HG03432 (cell line): ENCODE data around the gene EXOC3L4.
A peak's percentile ranks its signal among the peaks of the same experiment; 100 is the strongest.
"Not testable (repeated sequence)": the region's sequence is repeated elsewhere in the genome, so short reads cannot be mapped to it uniquely, and the experiment has no call there.

Source experiments
- ATAC-seq: cut with Tn5 transposase; IDR thresholded peaks from one replicate; pipeline ENCODE4 v1.9.1; 2021; ENCODE audit warnings: mild to moderate bottlenecking, moderate library complexity; ENCODE audit not compliant: unreplicated experiment

Gene EXOC3L4

DNA sequence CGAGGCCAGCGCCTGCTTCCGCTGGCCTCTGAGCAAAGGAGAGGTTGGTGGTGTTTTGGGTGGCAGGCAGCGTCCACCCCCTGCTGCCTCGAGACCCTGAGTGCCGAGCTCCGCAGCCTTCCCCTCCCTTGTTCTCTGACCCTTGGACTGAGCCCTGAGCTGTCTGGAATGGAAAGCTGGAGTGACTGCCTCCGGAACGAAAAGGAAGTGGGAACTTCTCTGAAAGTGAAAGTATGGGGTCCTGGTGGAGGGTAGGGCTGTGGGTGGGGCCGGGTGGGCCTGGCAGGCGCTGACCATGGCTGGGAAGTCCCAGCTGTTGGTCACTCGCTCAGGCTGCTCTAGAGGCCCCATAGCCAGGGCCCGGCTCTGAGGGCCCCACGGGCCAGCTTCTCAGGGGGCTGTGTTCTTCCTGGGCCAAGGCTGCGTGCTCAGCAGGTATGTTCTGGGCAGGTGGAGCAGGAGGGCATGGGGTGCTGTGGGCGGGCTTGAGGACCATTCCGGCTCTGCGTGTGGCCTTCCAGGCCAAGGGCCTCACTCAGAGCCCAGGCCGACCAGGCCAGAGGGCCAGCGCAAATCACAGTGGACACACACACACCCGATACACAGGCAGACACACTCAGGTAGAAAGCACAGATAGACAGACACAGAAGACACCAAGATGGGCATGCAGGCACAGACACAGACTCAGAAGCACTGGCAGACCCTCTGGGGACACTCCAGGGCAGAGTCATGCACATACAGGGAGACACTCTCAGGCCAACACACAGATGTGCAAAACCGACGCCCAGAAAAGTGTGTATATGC, at the start of gene EXOC3L4:
Gene EXOC3L4 (plus strand): TSS at position 320 of the 804 bp plus-strand sequence. CDS start 5,495 bp downstream, outside the sequence.
- ATAC-seq = no peak

DNA sequence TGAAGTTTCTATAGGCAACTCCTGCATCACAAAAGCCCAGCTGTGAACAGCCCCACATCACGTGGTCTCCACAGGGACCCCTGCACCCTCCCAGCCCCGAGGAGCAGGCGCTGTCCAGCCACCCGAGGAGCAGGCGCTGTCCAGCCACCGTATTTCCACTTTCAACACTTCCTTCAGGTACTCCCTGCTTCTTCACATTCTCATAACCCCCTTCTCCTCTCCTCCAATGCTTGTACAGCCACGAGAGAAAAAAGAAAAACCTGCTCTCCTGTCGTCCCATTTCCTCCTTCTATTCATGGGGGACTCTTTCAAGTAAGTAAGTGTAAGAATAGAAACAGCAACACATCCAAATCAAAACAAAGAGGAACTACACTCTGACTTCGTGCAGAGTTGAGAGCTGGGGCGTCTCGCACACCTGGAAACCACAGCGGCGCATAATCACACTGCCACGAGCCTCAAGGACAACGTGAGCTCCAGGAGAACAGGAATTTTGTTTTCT, 49.1 kb upstream of the EXOC3L4 start:
- ATAC-seq = no peak

DNA sequence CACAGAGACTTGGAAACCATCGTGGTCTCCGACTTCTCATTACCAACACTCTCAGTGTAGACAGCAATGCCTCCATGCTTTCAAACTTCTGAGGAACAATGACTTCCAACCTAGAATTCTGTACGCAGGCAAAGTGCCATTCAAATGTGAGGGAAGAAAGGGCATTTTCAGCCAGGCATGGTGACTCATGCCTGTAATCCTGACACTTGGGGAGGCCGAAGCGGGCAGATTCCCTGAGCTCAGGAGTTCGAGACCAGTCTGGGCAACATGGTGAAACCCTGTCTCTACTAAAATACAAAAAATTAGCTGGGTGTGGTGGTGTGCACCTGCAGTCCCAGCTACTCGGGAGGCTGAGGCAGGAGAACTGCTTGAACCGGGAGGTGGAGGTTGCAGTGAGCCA, 47.1 kb upstream of the EXOC3L4 start:
- ATAC-seq = not testable (repeated sequence)

DNA sequence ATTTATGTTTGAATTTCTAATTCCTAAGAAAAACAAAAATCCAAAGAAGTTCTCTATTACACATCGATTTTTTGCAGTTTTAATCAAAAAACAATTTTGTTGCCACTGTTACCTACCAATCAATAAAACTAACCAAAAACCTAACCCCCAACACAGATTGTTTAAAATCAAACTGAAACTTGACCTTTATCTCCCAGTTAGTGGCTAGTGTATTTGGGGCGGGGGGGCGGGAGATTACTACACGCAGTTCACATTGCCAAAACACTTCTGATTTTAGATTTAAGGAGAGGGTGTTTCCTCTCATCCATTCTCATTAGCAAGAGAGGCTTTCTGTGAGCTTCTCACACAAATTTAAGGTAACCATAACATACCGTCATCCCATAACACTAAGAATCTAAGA, 43.6 kb upstream of the EXOC3L4 start:
- no peak for ATAC-seq

DNA sequence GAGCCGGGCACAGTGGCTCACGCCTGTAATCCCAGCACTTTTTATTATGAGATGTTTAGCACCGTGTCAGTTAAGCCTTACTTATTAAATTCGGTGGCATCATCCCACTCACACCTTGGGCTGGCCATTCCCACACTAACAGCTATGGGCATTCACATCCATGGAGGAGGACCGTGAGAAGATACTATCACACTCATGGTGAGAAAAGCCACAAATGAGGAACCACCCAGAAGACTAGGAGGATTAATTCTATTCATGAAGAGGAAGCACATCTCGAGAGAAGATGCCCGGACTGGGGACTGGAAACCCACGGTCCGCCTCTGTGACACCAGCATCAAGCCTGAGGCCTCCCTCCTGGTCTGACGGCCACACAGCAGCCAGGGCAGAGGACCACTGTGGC, 42.1 kb upstream of the EXOC3L4 start:
- no peak for ATAC-seq

DNA sequence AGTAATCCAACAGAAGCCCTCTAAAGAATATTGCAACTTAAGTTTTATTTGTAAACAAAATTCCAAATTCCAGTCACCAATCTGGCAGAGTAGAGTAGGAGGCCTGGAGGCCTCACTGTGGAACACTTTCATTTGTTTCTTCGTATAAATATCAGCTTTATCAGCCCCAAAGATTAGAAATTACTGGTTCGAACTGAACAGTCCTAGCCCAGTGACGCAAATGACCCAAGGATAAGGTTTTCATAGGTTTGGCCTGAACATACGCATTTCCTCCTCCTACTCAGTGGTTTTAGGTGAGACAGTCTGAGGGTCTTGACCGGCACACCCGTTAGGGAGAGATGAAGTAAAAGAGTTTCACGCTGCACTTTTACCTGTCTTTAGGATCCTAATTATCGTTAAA, 38.8 kb upstream of the EXOC3L4 start:
- no peak for ATAC-seq

DNA sequence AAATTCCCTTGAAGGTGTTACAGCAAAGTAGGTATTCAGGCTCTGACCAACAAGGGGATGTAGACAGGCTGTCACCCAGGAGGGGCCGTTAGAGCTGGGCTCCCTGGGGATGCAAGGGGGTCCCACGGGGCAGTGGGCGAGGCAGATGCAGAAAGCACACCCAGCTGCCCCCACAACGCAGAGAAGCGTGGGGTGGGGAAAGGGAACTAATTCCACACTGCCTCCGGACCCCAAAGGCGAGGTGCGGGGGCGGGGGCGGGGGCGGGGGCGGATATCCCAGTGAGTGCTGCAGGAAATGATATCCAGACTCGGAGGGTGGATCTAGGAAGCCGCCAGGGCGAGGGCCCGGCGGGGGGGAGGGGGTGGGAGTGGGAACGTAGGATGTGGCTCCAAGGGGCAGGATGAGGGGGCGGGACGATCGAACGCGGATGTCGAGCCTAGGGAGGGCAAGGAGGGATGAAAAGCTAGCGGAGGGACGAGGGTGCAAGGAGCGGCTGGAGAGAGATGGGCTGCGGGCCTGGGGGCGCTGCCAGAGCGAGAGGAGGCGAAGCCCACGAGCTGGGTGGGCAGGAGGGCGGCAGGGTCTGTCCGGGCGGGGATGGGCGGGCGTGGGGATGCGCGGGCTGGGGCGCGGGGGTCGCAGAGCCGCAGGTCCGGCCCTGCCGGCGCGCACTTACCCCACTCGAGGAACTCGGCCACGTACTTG, 38.0 kb upstream of the EXOC3L4 start:
- no peak for ATAC-seq

DNA sequence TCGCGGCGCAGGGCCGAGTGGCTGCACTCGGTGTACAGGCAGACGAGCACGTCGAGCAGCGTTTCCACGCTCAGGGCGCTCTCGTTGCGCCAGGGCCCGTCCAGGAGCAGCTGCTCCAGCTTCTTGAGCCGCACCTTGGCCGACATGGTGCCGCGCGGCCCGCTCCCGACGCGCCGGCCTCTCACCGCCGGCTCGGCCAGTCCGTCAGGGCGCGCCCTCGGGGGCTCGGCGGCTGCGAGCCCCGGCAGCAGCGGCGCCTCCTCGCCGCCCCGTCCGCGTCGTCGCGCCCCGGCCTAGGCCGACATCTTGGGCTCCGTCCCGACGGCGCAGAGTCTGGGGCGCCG, 37.5 kb upstream of the EXOC3L4 start:
- no peak for ATAC-seq

DNA sequence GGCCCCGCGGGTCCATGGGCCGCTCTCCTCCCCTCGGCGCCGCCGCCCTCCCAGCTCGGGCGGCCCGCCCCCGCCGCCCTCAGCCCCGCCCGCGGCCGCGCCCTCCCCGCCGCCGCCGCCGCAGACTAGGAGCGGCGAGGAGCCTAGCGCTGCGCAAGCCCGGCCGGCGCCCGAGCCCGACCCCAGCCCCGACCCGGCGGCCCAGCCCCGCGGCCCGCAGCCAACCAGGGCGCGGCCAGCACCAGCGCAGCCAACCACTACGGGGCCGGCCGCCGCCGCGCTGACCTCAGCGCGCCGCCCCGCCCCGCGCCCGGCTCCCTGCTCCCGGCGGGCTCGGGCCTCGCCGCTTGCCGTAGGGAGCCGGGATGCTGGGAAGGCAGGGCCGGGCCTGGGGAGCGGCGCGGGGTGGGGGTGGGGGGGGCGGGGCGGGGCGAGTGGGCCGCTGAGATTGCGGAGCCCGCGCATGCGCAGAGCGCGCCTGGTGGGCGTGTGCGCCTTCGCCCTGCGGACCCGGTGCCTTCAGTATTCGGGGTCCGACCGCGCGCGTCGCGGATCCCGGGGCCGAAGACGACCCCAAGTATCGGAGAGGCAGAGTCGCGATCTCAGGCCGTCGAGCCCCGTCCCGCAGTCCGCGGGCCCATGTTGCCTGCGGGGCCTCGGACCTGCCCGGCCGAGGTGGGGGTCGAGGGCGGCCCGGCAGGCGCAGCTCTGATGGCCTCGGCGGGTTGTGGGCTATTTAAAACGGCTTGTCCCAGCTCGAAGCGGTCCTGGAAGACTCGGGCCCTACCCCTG, 37.0 kb upstream of the EXOC3L4 start, which contains the start of gene CDC42BPB:
Gene CDC42BPB (minus strand): TSS at position 178 of the 792 bp plus-strand sequence. CDS start 376 bp downstream, outside the sequence.
- peak; percentile 83 for ATAC-seq

DNA sequence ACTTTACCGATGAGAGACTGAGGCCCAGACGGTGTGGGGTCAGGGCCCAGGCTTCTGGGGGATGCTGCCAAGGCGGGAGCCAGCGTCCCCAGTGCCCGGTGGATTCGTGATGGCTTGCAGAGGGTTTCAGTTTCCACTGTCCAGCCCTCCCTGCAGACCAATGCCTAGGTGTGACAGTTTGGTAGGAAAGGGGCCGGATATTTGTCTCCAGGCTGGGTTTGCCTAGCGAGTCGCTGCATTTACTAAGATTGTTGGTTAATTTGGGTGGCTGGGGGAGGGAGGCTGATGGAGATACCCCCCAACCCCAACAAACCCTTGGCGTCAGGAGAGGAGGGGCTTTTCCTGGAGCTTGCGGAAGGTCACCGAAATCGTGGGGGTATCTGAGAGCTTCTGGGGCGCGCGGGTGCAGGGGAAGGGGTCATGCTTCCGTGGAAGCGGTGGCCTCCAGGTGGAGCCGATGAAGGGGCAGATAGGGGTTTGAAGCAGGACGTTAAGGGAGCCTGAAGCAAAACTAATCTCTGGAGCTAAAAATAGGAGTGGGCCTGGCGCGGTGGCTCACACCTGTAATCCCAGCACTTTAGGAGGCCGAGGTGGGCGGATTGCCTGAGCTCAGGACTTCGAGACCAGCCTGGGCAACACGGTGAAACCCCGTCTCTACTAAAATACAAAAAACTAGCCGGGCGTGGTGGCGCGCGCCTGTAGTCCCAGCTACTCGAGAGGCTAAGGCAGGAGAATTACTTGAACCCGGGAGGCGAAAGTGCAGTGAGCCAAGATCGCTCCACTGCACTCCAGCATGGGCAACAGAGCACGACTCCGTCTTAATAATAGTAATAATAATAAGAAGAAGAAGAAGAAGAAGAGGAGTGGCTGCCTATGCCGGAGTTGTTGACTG, 36.1 kb upstream of the EXOC3L4 start:
- peak; percentile 3 for ATAC-seq

DNA sequence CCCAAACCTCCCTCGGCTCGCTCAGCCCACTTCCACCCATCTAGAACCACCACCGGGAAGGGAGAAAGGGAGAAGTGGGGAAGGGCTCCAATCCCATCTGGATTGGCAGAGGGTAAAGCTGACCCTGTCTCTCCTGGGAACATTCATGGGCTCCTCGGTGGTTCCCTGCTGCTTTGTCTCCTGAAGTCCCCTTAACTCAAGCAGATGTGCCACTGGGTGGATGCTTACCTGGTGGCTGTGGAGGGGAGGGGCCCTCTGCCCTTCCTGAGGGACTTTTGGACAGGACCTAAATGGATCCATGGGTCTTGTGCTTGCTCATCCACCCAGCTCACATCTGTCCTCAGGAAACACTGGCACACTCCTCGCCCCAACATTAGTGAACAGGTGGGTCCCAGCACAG, 35.0 kb upstream of the EXOC3L4 start:
- ATAC-seq = no peak

DNA sequence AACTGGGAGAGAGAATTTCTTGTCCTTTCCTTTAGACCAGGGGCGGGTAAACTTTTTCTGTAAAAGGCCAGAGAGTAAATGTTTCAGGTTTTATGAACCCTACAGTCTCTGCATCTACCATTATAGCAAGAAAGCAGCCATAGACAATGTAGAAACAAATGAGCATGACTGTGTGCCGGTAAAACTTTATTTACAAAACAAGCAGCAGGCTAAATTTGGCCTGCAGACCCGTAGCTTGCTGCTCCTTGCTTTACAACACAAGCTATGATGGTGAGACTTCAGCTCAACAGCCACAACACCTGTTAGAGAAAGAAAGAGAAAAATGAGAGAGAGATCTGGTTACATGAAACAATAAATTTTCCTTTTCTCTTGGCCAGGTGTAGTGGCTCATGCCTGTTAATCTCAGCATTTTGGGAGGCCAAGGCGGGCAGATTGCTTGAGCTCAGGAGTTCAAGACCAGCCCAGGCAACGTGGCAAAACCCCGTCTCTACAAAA, 33.0 kb upstream of the EXOC3L4 start:
- no peak for ATAC-seq

DNA sequence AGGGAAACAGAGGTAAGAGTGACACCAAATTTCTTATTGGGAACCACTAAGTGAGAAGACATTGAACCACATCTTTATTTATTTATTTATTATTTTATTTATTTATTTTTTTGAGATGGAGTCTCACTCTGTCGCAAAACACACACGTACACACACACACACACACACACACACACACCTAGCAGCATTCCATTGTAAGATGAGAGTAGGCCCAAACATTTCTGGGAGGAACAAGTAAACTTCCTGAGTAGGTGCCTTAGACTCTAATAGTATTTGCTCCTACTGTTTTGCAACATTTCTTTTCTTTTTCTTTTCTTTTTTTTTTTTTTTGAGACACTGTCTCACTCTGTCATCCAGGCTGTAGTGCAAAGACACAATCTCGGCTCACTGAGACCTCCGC, 30.1 kb upstream of the EXOC3L4 start:
- no peak for ATAC-seq

DNA sequence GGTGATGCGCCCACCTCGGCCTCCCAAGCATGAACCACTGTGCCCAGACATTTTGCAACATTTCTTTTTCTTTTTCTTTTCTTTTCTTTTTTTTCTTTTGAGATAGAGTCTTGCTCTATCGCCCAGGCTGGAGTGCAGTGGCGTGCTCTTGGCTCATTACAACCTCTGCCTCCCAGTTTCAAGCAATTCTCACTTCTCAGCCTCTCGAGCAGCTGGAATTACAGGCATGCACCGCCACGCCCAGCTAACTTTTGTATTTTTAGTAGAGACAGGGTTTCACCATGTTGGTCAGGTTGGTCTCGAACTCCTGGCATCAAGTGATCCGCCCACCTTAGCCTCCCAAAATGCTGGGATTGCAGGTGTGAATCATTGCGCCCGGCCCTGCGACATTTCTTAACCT, 29.5 kb upstream of the EXOC3L4 start:
- ATAC-seq = no peak

DNA sequence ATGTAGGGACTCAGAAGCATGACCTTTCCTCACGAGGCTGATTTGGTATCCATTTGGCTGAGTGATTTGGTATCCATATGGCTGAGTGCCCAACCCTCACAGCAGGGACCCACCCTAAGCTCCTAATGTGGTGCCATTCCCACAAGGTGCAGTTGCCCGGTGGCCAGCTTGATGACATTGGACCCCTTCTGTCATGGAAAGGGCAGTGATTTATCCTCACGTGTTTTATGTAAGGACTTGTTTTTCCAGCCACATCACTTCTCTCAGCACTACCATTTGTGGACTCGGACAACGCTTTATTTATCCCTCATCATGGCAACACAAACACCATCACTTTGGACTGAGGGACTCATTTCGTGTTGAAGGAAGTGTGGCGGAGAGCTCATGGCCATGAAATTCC, 28.7 kb upstream of the EXOC3L4 start:
- ATAC-seq = no peak

DNA sequence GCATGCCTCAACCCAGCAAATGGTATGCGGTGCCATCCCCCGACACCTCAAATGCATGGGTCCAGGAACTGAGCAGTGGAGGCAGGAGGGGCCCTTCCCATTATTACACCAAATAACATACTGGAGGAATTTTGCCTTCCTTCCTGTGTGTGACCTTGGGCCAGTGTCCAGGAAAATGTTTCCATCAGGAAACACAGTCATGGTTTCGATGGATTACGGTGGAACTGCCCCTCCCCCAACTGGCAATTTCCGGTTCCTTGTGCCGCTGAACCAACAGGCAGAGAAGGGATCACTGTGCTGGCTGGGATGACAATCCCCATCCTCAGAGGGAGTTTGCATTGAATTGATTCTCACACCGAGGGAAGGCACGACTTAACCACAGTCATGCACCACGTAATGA, 28.1 kb upstream of the EXOC3L4 start:
- no peak for ATAC-seq

DNA sequence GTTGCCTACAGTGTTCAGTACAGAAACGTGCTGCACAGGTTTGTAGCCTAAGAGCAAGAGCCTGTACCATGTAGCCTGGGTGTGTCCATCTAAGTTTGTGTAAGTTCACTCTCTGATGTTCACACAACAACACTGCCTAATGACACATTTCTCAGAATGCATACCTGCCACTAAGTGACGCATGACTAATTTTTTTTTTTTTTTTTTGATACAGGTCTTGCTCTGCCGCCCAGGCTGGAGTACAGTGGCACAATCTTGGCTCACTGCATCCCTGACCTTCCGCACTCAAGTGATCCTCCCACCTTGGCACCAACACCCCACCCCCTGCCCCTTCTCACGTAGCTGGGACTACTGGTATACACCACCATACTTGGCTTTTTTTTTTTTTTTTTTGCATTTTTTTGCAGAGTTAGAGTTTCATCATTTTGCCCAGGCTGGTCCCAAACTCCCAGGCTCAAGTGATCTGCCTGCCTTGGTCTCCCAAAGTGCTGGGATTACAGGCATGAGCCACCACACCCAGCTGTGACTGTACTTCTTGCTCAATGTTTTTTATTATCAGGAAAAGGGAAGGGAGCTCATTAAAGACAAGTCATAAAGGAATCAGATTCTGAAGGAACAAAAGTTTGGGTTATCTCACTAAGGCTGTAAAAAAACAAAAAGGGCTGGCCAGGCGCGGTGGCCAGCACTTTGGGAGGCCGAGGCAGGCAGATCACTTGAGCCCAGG, 27.1 kb upstream of the EXOC3L4 start:
- no peak for ATAC-seq

DNA sequence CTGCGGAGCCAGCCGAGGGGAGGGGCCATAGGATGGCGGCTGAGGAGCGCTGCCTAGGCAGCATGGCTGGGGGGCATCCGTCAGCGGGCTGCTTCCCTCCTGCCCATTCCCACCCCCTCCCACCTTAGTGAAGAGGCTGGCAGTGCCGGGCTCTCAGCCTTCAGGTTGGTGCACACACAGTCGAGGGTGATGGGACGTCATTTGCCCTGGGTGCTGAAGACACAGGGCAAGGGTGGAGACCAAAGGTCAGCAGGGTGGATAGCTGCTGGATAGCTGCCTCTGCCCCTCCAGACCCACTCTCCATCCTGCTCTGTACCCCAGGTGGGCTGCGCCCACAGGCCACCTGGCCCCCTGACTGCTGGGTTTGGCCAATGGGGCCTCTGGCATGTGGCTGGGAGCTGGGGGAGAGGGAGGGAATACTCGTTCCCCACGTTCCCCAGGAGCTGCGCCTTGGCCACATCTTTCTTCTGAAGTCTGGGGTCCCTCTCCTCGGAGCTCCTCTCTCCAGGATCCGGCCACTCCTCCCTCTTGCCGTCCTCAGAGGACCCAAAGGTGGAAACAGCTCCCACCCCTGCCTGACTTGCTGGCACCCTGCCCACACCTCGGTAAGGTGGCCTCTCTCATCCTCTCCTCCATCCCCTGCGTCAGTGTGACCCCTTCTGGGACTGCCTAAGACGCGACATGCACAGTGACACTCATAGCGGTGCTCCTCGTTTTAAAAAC, 26.0 kb upstream of the EXOC3L4 start:
- no peak for ATAC-seq
